HG03045 (cell line): ENCODE results near the gene FHL2.

Experiments
- ATAC-seq: cut with Tn5 transposase; IDR thresholded peaks from one replicate; pipeline ENCODE4 v1.9.1; 2021; ENCODE audit warnings: mild to moderate bottlenecking, moderate library complexity; ENCODE audit not compliant: unreplicated experiment

Gene FHL2

DNA sequence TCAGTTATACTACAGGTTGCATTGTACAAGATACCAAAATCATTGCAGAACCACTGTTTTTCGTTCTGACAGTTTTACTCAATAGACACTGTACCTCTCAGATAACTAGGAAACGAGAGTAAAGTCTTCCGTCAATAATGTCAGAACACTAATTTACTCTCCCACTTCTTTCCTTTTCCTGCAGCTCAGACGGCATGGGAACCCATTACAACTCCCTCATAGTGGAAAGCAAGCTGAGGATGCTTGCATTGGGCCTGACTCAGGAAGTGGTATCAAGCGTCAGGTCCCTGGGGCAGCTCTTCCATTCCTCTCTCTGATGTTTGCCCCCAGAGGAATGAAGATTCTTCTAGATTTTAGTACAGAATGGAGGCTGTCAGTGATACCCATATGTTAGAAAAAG, 23.9 kb upstream of the FHL2 start:
- ATAC-seq = no peak

DNA sequence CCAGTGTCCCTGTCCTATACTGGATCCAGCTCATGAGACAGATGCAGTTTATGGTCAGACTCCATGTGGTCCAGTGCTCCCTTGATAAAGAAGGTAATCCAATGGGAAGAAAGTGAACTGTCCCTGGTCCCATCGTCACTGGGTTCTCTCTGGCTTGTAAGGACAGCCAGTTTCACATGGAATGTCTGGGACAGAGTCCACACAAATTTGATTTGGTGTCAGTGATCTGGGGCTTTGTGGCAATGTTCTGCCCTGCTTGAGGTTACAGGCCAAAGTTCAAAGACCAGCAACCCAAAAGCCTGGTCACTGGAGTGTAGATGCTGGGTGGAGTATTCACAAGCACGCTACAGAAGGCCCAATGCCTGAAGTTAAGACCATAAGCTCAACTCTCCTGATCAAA, 22.2 kb upstream of the FHL2 start:
- no peak for ATAC-seq

DNA sequence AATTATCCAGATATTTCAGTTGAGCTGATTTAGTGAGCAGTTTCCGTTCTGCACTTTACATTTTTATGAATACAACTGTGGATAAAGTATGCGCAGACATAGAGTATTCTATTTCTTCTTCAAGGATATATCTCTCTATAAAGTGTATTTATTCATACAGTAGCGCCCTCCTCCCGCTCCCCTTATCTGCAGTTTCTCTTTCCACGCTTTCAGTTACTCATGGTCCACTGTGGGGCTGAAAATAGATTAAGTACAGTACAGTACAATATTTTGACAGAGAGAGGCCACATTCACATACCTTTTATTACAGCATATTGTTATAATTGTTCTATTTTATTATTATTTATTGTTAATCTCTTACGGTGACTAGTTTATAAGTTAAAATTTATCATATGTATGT, 19.7 kb upstream of the FHL2 start:
- ATAC-seq = no peak

DNA sequence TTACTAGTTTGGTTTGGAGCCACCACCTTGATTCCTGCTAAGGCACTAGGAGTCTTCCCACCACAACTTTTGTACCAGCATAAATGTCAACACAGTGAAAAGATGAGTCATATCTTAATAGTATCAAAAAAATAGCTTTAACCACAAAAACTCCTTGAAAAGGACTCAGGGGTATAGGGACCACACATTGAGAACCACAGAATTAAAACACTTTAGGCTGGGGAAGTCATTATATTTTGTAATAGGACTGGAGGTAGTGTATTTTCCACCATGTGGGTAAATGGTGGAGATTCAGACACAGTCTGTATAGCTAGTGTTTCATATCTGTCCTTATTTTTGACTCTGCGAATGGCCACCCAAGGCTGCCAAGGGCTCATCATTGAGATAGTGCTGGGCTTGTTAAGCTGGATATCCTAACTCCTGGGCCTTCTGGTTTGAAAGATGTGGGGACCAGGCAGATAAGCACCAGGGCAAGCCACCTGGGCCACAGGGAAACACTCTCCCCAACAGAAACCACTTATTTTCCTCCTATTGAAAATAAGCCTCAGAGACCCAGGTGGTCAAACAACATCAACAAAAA, 19.1 kb upstream of the FHL2 start:
- ATAC-seq = no peak

DNA sequence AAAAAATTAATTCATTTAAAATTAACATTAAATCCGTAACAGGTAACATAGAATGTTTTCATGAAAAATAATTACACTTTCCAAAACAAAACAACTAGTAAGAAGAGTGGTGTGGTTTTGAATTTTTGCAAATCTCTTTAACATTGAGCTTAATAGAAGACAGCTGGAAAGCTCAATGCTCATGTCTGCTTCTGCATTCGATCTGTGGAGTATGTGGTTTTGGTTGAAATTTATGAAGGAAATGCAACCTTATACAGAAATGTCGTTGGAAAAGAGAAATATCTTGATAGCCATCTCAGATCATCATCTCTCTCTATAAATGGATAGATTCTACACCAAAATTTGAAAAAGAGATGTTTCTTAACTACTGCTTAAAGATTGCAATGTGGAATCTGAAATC, 17.3 kb upstream of the FHL2 start:
- no peak for ATAC-seq

DNA sequence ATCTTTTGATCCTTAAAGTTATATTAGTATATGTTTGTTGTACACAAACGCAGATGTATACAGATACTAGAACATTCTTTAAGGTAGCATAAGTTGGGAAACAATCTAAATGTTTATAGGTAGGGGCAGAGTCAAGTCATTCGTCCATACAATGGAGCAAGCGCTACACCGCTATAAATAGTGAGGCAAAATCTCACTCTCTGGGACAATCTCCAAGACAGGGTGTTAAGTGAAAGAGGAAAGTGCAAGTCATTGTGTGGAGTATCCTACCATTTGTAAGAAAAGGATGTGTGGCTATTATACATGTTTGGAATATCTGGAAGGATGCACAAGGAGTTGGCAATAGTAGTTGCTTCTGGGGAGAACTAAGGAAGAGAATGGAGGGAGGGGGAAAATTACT, 16.2 kb upstream of the FHL2 start:
- no peak for ATAC-seq

DNA sequence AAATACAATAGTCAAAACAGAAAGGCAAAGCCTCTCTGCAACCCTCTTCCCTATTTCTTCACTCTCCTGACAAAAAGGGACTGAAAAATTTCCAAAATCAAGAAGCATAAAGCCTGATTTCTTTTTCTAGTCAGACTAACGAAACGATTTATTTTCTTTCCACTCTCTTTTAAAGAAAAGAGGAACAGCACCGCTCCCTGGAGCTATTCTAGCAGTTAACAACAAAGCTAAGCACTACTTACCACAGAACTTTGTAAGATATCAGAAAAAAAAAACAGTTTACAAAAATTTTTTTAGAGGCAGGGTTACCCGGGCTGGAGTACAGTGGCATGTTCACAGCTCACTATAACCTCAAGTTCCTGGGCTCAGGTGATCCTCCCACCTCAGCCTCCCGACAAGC, 14.4 kb upstream of the FHL2 start:
- ATAC-seq = no peak

DNA sequence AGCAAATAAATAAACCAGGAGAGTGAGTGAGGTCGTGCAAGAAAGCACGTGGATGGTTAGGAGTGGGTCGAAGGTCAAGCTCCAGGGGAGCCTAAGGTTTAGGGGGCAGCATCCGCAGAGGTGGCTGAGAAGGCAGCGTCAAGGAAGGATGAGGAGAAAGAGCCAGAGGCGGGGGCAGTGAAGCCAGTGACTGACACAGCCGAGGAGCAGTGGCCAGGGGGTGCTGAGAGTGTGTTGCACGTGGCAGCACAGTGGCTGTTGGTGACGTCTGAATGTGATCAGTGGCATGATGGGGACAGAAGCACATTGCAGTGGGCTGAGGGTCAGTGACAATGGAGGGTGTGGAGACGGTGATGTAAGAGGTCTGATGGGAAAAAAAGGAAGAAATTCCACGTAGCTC, 13.7 kb upstream of the FHL2 start:
- no peak for ATAC-seq

DNA sequence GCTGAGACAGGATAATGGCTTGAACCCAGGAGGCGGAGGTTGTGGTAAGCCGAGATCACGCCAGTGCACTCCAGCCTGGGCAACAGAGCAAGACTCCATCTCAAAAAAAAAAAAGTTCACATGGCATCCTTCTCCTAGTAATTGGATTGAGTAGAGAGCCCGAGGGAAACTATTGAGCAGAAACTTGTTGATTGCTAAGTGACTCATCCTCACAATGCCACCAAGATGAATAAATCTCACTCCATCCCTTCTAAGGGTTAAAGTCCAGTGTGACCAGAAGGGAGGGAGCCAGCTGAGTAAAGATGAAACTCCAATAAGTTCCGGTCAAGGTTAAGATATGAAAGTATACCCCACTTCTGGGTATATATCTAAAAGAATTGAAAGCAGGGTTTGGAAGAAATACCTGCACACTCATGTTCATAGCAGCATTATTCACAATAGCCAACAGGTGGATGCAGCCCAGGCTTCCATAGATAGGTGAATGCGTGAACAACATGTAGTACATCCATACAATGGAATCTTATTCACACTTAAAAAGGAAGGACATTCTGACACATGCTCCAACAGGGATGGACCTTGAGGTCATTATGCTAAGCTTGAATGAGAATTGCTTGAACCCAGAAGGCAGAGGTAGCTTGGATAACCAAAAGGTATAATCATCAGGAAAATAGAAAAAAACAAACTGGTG, 13.0 kb upstream of the FHL2 start:
- ATAC-seq = no peak

DNA sequence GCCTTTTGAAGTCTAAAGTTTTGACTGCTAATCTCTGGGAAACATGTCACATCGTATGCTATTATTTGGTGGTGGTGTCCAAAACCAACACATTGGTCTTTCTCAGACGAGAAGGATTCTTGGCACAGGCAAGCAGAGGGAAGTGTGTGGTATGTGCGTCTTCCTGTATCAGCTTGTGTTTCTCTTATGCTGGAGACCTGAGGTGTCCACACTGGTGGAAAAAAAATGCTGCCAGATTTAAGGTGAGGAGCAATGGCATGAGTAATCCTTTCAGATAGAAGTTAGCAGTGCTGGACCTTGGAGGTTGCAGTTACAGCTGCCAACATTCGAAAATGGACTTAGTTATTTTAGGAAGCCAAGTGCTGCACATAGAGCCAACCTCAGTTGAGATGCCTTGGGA, 11.7 kb upstream of the FHL2 start:
- no peak for ATAC-seq

DNA sequence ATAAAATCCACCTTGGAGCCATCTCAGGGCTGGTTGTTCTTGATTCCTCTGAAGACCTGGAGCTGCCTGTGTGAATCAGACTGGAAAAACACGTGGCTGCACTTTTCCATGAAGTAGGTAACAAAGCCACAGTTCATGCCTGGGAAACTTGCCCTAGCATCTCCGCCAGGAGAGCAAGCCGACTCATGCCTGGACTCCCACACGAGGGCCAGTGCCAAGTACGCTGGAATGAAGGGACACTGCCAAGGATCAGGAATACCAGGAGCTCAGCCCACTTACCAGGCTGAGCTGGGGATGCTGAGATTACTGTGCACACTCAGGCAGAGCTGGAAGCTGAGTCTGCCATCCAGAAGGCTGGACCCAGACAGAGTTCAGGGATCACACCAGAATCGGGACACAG, 10.9 kb upstream of the FHL2 start:
- no peak for ATAC-seq

DNA sequence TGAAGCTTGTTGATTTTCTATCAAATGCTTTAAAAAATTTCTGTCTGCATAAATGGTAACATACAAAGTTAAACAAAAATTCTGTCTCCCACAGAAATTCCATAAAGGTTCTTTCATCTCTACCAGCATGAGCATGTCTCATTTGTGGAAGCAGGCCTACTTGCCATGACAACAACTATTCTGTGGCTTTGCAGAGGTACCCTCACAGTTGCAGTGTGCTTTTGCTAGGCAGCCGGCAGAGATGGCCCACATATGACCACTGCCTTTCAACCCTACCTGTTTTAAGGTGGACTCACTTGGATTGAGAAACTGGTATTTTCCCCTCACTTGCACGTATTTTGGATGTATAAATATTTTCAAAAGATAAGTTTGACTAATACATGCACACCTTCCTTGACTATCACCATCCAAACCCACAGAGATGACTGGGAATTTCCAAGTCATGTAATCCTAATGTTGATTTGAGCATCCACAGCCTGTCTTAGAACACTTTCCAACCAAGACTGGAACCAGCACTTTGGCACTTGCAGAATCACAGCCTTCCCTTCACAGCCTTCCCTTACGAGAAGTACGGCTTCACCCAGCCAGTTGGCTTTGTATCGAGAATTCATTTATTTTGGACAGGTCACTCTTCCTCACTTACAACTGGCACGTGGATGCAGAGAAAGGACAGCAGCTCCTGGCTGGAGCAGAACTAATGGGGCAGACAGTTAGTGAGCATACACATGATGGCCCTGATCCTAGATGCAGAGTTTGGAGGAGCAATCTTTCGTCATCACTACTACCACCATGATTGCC, 9.3 kb upstream of the FHL2 start:
- ATAC-seq = no peak

DNA sequence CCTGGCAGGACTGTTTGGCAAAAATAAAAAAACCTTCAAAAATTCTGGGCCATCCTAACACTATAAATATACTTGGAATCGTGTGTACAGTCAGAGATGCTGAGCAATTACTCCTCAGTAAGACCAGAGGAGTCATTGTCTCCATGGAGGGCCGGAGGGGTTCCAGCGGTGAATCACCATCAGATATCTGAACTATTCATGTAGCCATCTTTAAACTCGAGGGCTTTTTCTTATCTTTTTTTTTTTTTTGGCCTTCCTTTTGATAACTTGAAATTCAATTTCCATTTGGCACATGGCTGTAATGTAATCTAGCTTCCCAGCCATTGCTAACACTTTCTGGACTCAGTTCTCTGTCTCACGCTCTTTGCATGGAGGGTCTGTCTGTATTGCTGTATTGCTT, 7.4 kb upstream of the FHL2 start:
- no peak for ATAC-seq

DNA sequence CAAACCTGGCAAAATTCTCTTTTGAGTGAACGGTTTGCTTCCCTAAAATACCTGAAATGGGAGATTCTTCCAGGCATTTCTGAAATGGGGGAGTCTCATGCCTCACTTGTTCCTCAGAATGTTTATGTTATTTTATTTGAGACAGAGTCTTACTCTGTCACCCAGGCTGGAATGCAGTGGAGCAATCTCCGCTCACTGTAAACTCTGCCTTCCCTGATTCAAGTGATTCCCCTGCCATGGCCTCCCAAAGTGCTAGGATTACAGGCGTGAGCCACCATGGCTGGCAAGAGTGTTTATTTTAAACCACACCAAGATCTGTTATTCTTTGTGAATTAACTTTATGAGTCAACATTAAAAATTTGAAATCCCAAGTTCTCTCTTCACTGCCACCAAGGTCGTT, 6.4 kb upstream of the FHL2 start:
- no peak for ATAC-seq

DNA sequence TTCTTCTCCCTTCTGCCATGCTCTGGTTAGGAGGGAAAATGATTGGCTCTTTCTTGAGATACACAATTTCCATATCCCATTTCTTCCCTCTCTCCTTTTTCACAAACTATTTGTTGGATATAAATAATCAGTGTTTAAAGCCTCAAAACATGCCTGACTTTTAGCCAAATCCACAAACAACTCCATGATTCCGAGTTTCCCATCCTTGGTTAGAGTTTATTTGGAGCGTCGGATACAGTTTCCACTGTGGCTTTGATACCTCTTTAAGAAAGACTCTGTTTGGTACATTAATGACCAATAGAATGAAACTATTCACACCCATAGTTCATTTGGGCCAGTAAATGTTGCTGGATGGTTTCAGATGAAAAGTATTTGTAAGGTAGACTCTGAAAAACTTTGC, 5.9 kb upstream of the FHL2 start:
- ATAC-seq = no peak

DNA sequence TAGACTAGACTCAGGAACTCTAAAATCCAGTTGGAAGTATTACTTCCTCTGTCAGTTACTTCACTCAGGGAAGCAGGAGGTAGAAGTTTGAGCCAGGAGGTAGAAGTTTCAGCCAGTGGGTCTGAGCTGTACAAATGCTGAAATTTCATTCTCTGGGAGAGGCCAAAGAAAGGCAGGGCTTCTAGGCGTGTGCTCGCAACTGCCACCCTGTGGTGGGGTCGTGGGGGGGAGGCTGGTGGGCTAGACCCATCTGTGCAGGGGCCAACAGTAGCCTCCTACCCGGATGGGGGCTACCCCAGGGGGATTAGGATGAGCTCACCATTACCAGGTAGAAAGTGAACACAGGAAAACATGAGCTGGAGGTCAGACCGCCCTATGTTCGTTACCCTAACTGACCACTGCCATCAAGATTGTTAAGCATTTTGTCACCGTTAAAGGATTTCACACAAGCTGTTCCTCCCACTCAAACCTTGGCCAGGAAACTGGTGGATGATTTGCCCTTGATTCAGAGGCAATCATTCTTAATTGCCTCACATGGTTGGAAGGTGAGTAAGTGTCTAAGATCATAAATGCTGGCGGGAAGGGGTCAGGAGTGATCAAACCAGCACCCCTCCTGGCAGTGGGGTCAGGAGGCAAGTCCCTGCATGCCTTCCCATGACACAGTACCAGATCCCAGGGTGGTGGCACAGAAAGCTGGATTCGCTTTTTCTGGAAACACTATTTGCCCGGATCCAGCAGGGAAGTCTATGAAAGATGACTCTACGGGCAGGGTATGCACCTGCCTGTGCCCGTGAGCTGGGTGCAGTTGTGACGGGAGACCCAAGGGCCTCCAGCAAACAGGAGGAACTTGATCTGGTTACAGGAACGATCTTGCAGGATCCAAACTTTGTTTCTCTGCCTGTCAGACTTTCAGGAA, 5.2 kb upstream of the FHL2 start:
- ATAC-seq = no peak

DNA sequence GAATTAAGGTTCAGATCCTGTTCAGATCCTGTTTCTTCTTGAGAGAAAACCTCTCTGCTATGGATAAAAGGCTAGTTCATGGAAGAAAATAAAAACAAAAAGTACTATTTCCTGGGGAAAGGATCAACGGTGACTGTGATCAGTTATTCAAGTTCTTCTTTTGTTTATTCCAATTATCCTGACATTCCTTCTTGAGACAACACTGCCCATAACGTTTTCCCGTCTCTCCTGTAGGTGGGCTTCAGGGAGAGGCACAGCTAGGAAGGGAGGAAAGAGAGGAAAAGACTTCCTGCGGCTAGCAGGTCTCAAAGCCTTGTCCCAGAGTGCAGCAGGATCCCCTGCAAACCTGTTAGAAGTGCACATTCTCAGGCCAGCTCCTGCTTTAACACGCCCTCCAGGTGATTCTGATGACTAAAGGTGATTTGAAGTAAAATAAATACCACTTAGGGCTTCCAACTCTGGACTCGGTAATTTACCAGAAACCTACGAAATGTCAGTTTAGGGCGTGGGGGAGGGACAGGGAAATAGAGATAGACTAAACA, 4.5 kb upstream of the FHL2 start:
- no peak for ATAC-seq

DNA sequence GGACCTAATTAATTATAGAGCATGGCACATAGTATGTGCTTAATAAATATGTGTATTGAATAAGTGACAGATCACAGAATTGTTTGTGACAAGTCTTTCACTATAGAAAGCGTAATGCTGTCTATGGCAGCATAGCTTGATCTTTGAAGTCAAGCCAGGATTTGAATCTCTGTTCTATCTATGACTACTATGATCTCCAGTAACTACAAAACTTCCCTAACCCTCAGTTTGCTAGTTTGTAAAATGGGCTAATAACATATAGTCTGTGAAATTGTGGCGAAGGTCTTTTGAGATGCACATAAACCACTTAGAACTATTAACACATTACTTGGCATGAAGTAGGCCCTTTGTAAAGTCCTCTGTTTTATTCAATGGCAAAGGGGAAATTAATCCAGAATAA, 4.0 kb upstream of the FHL2 start:
- ATAC-seq = no peak

DNA sequence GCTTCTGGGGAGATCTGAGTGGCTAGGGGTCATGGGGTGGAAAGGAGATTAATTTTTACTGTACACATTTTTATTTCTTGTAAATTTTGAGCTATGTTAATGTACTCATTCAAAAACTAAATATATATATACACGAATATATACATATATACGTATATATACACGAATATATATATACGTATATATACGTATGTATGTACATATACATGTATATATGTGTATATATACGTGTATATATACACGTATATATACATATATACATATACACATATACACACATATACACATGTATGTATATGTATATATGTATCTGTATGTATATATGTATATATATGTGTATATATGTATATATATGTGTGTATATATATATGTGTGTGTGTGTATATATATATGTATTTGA, 3.0 kb upstream of the FHL2 start:
- no peak for ATAC-seq

DNA sequence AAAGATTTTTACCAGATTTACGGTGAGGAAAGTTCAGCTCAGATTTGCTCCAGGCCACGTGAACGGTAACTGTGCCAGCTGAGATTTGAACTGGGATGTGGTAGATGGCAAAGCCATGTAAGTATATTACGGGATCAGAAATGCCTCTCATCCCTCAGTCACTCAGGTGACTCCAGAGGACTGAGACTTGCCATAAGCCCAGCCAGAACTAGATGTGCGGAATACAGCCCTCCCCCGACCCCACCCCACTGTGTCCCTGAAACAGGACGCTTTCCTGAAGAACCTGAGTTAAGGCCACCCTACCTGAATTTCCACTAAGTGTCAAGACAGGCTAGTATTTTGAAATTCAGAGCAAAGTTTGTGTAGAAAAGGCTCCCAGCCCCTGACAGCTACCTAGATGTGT, 1.3 kb upstream of the FHL2 start:
- no peak for ATAC-seq

DNA sequence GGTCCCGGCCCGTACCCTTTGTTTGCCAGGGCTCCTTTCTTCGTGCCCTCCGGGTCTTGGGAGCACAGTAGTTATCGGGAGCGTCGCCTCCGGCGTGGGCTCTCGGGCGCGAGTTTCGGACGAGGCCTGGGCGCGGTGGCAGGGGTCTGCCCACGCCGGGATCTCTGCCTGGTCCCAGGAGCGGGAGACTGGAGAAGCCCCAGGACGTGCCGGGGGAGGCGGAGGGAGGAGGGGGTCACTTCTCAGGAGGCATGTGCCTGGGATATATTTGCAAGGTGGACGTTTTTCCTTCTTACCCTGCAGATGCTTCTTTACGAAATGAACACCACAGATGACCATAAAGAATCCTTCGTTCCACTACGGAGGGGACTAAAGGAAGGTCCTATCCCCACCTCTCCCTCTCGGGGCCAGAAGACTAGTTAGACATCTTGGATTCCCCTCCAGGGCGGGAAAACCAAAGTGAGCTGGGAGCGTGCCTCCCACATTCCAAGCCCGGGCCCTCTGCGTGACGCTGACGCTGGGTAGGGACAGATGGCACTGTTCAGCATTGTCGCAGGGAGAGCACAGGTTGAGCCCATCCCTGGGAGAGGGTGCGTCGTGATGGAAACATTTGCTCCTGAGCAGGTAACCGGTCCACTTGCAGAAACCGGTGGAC, 483 bp upstream of the FHL2 start:
- ATAC-seq = no peak
